ENCODE measurements around the gene INTS14. TPM values are rescaled to one million over a fixed set of nuclear protein-coding genes. Genes with fewer than 3 reads are reported as not detected.

The INTS14 gene
- total RNA-seq, 1 donor from 2014 or later, result 32.0 TPM

DNA sequence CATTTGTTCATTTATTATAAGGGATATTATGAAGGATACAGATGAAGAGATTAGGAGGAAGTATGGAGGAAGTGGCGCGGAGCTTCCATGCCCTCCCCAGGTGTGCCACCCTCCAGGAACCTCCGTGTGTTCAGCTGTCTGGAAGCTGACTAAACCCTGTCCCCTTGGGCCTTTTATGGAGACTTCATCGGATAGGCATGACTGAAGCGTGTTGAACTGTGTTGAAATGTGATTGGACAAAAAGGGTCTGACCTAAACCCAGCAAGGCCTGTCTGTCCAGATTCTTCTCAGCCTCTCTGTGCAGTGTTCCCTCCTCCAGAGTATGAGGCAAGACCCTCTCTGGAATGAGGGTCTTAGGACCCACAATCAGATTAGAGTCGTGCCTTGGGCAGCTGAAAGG lies 49.0 kb downstream of the INTS14 start:
- intact Hi-C loops (cut with DNase I), result no loop called here
- H3K36me3 ChIP-seq, result peaks cover 60% of the 10 kb centered on the region
- no peak for DNase-seq

DNA sequence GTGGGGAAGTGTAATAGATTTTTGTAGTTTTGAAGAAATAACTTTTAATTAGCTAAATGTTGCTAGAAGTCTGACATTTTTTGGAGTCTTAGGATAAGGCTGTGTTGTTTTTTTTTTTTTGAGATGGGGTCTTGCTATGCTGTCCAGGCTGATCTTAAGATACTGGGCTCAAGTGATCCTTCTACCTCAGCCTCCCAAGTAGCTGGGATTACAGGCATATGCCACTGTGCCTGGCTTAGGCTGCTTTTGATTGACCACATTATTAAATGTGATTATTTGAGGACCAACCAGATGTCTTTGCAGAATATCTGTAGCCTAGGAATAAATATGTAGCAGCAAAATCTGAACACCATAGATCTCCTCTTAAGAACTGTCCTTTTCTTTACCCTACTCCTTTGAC lies 51.0 kb downstream of the INTS14 start:
- Histone ChIP-seq H3K27ac (no peak overlapping the region), H3K4me1 (no peaks in the 10 kb centered on the region), H3K9me3 (no peaks in the 10 kb centered on the region), H3K4me3 (no peak overlapping the region), H3K27me3 (no peaks in the 10 kb centered on the region), H3K36me3 (peaks cover 66% of the 10 kb centered on the region)
- ATAC-seq (no peak), DNase-seq (no peak)
- intact Hi-C loops (cut with DNase I), result no loop called here
- TF ChIP-seq, protein P1, sequence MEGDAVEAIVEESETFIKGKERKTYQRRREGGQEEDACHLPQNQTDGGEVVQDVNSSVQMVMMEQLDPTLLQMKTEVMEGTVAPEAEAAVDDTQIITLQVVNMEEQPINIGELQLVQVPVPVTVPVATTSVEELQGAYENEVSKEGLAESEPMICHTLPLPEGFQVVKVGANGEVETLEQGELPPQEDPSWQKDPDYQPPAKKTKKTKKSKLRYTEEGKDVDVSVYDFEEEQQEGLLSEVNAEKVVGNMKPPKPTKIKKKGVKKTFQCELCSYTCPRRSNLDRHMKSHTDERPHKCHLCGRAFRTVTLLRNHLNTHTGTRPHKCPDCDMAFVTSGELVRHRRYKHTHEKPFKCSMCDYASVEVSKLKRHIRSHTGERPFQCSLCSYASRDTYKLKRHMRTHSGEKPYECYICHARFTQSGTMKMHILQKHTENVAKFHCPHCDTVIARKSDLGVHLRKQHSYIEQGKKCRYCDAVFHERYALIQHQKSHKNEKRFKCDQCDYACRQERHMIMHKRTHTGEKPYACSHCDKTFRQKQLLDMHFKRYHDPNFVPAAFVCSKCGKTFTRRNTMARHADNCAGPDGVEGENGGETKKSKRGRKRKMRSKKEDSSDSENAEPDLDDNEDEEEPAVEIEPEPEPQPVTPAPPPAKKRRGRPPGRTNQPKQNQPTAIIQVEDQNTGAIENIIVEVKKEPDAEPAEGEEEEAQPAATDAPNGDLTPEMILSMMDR (IDR thresholded peaks at IDR 0.05), result no peak

More for the DNA sequence above, 49.0 kb downstream of the INTS14 start:
- no peaks in the 10 kb centered on the region for H3K27me3 ChIP-seq
- no peak for ATAC-seq
- no peaks in the 10 kb centered on the region for H3K4me1 ChIP-seq
- no peaks in the 10 kb centered on the region for H3K9me3 ChIP-seq
- TF ChIP-seq, protein P1 (IDR thresholded peaks at IDR 0.05), result no peak
- H3K4me3 ChIP-seq, result no peak overlapping the region
- H3K27ac ChIP-seq, result no peak overlapping the region

DNA sequence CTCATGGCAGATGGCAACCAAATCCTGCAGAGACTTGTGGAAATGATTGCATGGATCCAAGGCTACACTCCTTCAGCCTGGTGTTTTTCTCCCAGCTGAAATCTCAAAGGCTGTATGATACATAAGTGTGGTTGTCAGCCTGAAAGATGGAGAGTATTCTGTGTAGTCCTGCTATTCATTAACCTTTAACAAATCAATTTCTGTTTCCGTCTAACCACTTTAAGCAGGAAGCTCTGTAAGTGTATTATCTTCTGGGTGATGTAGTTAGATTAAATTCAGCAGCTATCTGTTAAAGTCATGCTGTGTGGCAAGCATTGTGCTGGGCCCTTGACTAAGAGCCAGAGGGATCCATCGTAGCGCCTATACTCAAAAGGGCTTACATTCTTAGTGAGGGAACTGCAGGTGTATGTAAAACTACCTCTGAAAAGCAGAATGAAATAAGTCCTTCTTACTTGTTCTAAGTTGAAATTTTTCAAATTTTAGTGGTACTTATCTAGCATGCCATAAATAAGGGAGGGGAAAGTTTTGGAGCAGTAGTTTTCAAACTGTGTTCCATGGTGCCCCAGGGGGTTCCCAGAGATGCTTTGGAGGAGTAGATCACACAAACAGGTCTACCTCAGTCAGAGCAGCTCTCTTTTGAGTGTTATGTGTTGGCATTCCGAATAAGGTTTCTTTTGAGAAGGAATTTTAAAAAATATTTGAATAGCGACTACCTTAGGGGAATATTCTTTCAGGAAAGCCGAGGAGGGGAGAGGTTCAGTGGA lies 51.8 kb downstream of the INTS14 start:
- H3K27me3 ChIP-seq, result no peaks in the 10 kb centered on the region
- H3K4me3 ChIP-seq, result no peak overlapping the region
- intact Hi-C loops (cut with DNase I), result no loop called here
- peaks cover 66% of the 10 kb centered on the region for H3K36me3 ChIP-seq
- ATAC-seq (no peak), DNase-seq (no peak)
- TF ChIP-seq, protein P1 (IDR thresholded peaks at IDR 0.05), result no peak
- no peaks in the 10 kb centered on the region for H3K9me3 ChIP-seq
- no peaks in the 10 kb centered on the region for H3K4me1 ChIP-seq
- no peak overlapping the region for H3K27ac ChIP-seq

DNA sequence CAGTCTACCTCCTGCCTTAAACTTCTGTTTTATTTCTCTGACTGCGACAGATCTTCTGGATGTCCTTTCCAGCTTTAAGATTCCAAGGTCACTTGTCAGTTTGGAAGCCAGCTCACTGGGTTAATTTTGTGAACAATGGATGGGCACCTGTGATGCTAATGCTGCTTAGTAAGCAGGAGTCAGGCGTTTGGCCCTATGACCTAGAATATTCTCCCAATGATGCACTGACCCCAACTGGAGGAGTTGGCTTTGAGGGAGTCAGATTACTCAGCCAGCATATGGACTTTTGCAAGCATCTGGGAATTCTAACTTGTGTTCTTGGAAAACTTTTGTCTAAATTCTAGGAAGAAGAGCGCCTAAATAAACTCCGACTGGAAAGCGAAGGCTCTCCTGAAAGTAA lies 52.6 kb downstream of the INTS14 start:
- H3K36me3 ChIP-seq, result peaks cover 66% of the 10 kb centered on the region
- H3K27me3 ChIP-seq, result no peaks in the 10 kb centered on the region
- H3K27ac ChIP-seq, result no peak overlapping the region
- H3K9me3 ChIP-seq, result no peaks in the 10 kb centered on the region
- TF ChIP-seq, protein P1 (IDR thresholded peaks at IDR 0.05), result no peak
- no peak for ATAC-seq
- no peaks in the 10 kb centered on the region for H3K4me1 ChIP-seq
- DNase-seq, result no peak
- intact Hi-C loops (cut with DNase I), result no loop called here
- no peak overlapping the region for H3K4me3 ChIP-seq

DNA sequence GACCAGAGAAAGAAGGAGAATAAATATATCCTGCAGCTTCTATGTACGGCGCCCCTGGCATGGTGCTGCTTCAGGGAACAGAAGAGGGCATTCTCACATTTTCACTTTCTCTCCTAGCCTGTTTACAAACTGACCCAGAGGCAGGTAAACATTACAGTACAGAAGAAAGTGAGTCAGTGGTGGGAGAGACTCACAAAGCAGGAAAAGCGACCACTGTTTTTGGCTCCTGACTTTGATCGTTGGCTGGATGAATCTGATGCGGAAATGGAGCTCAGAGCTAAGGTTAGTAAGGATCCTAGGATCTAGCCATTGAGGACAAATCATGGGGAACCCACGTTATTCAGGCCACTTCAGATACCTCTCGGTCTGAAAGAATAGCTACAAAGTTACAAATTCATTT lies 54.3 kb downstream of the INTS14 start:
- DNase-seq (no peak), ATAC-seq (no peak)
- intact Hi-C loops (cut with DNase I), result no loop called here

More for the DNA sequence above, 54.3 kb downstream of the INTS14 start:
- Histone ChIP-seq H3K36me3 (peaks cover 57% of the 10 kb centered on the region), H3K27me3 (no peaks in the 10 kb centered on the region), H3K4me1 (no peaks in the 10 kb centered on the region), H3K27ac (no peak overlapping the region), H3K9me3 (no peaks in the 10 kb centered on the region), H3K4me3 (no peak overlapping the region)
- TF ChIP-seq, protein P1 (IDR thresholded peaks at IDR 0.05), result no peak

Data from upper lobe of right lung (tissue), 1 donor.